NCI-H1436 (cell line): Measurements from ENCODE around the gene CD177.
"Not testable (repeated sequence)": the region's sequence is repeated elsewhere in the genome, so short reads cannot be mapped to it uniquely, and the experiment has no call there.

Source experiments
- DNase-seq: peaks from one replicate; lab custom pipeline; 2025; lab: John Stamatoyannopoulos, UW

The CD177 gene

GRCh38 chr19:43380771-43381386 lies 27.4 kb downstream of the CD177 start:
- DNase-seq: no peak

- not testable (repeated sequence) for DNase-seq
Observed at GRCh38 chr19:43382586-43383216, 29.2 kb downstream of the CD177 start.

- not testable (repeated sequence) for DNase-seq
Observed at GRCh38 chr19:43383254-43383653, 29.8 kb downstream of the CD177 start.

- DNase-seq: not testable (repeated sequence)
Observed at GRCh38 chr19:43383759-43384158, 30.3 kb downstream of the CD177 start.

GRCh38 chr19:43390903-43391551 lies 37.5 kb downstream of the CD177 start:
- DNase-seq: peak; percentile 40

- not testable (repeated sequence) for DNase-seq
Observed at GRCh38 chr19:43391552-43391935, 38.1 kb downstream of the CD177 start.

- DNase-seq: not testable (repeated sequence)
Observed at GRCh38 chr19:43393501-43393900, 40.0 kb downstream of the CD177 start.

- no peak for DNase-seq
Observed at GRCh38 chr19:43395561-43395960, 42.1 kb downstream of the CD177 start.

GRCh38 chr19:43406297-43406696 lies 52.8 kb downstream of the CD177 start:
- no peak for DNase-seq

GRCh38 chr19:43407416-43408005 lies 54.0 kb downstream of the CD177 start:
- no peak for DNase-seq

- no peak for DNase-seq
Observed at GRCh38 chr19:43408043-43408442, 54.6 kb downstream of the CD177 start.

GRCh38 chr19:43409415-43409814 lies 55.9 kb downstream of the CD177 start:
- DNase-seq: no peak

GRCh38 chr19:43412441-43412840 lies 59.0 kb downstream of the CD177 start:
- no peak for DNase-seq
